Activated T-cell treated with anti-CD3 and anti-CD28 coated beads, Interleukin-2, amount 50 U/mL, for 72 hours (primary cell): ENCODE results near the gene MATN1. TPM values are rescaled to one million over a fixed set of nuclear protein-coding genes. Genes with fewer than 3 reads are reported as not detected.

ENCODE experiments used
- ATAC-seq, 2 donors: fragments of 150-1000 bp; cut with Tn5 transposase; replicated peaks in 1 of 2; 2 replicates each; pipeline ENCODE4 v1.10.0; 2021; ENCODE audit warnings: moderate library complexity in 2 of 2, mild to moderate bottlenecking in 1 of 2
- DNase-seq, 2 donors: peaks; one replicate each; pipeline ENCODE4 v3.0.0; 2021 to 2022; ENCODE audit warnings: mixed read lengths in 1 of 2
- H3K27ac Mint-ChIP-seq: one replicate; pipeline ENCODE4 v1.8.0; 2022; ENCODE audit warnings: mild to moderate bottlenecking, moderate library complexity, mixed read lengths
- H3K27me3 Mint-ChIP-seq: one replicate; pipeline ENCODE4 v1.8.0; 2022; ENCODE audit warnings: low read depth, mixed read lengths
- H3K36me3 Mint-ChIP-seq, 2 donors: one replicate each; pipeline ENCODE4 v1.8.0; 2022; ENCODE audit warnings: mixed read lengths in 2 of 2, mild to moderate bottlenecking in 1 of 2; ENCODE audit not compliant: insufficient read depth in 2 of 2
- H3K4me1 Mint-ChIP-seq: one replicate; pipeline ENCODE4 v1.8.0; 2022; ENCODE audit warnings: low read depth, mixed read lengths
- H3K4me3 Mint-ChIP-seq, 2 donors: one replicate each; pipeline ENCODE4 v1.8.0; 2022; ENCODE audit warnings: mild to moderate bottlenecking in 2 of 2, mixed read lengths in 2 of 2, moderate library complexity in 2 of 2
- H3K9me3 Mint-ChIP-seq, 2 donors: one replicate each; pipeline ENCODE4 v1.8.0; 2022; ENCODE audit warnings: mixed read lengths in 2 of 2
- total RNA-seq, 2 donors: library from RNA; stranded (reverse); gene quantifications; one replicate each; pipeline ENCODE4 v1.2.3, GENCODE V29; 2022

The MATN1 gene
- total RNA-seq, 2 donors from 2014 or later, result 1.0 to 1.2 TPM

GRCh38 chr1:30710407-30710806 is 13.0 kb downstream of the MATN1 start:
- no peak for DNase-seq
- Mint-ChIP-seq H3K27ac (no peak overlapping the region), H3K27me3 (no peaks in the 10 kb centered on the region), H3K36me3 (no peaks in the 10 kb centered on the region), H3K4me1 (no peaks in the 10 kb centered on the region), H3K9me3 (no peaks in the 10 kb centered on the region), H3K4me3 (no peak overlapping the region)
- ATAC-seq, result no peak

GRCh38 chr1:30708361-30708728 is 15.0 kb downstream of the MATN1 start:
- H3K4me3 Mint-ChIP-seq, result no peak overlapping the region
- H3K36me3 Mint-ChIP-seq, result no peaks in the 10 kb centered on the region
- peak in 1 of 2 donors; percentile 10 for ATAC-seq
- H3K27ac Mint-ChIP-seq, result no peak overlapping the region
- H3K9me3 Mint-ChIP-seq, result no peaks in the 10 kb centered on the region
- DNase-seq, result no peak
- no peaks in the 10 kb centered on the region for H3K27me3 Mint-ChIP-seq
- H3K4me1 Mint-ChIP-seq, result no peaks in the 10 kb centered on the region

- Mint-ChIP-seq H3K9me3 (no peaks in the 10 kb centered on the region), H3K36me3 (no peaks in the 10 kb centered on the region), H3K4me1 (no peaks in the 10 kb centered on the region), H3K27me3 (no peaks in the 10 kb centered on the region), H3K27ac (no peak overlapping the region), H3K4me3 (no peak overlapping the region)
- DNase-seq, result peak; percentile 68 to 74
- ATAC-seq, result peak; percentile 85
These were observed 15.7 kb downstream of the MATN1 start for GRCh38 chr1:30707412-30708360.

- Mint-ChIP-seq H3K9me3 (no peaks in the 10 kb centered on the region), H3K36me3 (no peaks in the 10 kb centered on the region), H3K27ac (no peak overlapping the region), H3K27me3 (no peaks in the 10 kb centered on the region), H3K4me3 (no peak overlapping the region), H3K4me1 (no peaks in the 10 kb centered on the region)
- no peak for ATAC-seq
- no peak for DNase-seq
These were observed 16.9 kb downstream of the MATN1 start for GRCh38 chr1:30706528-30706927.

GRCh38 chr1:30705698-30706097 is 17.7 kb downstream of the MATN1 start:
- DNase-seq, result no peak
- ATAC-seq, result no peak
- no peaks in the 10 kb centered on the region for H3K4me1 Mint-ChIP-seq
- no peak overlapping the region for H3K4me3 Mint-ChIP-seq
- no peaks in the 10 kb centered on the region for H3K9me3 Mint-ChIP-seq
- H3K27ac Mint-ChIP-seq, result no peak overlapping the region
- no peaks in the 10 kb centered on the region for H3K27me3 Mint-ChIP-seq
- no peaks in the 10 kb centered on the region for H3K36me3 Mint-ChIP-seq

GRCh38 chr1:30704765-30705509 is 18.4 kb downstream of the MATN1 start:
- H3K4me1 Mint-ChIP-seq, result no peaks in the 10 kb centered on the region
- H3K9me3 Mint-ChIP-seq, result no peaks in the 10 kb centered on the region
- no peak for DNase-seq
- H3K36me3 Mint-ChIP-seq, result no peaks in the 10 kb centered on the region
- no peak for ATAC-seq
- H3K27ac Mint-ChIP-seq, result no peak overlapping the region
- H3K4me3 Mint-ChIP-seq, result no peak overlapping the region
- no peaks in the 10 kb centered on the region for H3K27me3 Mint-ChIP-seq

GRCh38 chr1:30704271-30704670 is 19.1 kb downstream of the MATN1 start:
- no peaks in the 10 kb centered on the region for H3K36me3 Mint-ChIP-seq
- no peaks in the 10 kb centered on the region for H3K27me3 Mint-ChIP-seq
- H3K9me3 Mint-ChIP-seq, result no peaks in the 10 kb centered on the region
- H3K27ac Mint-ChIP-seq, result no peak overlapping the region
- no peak overlapping the region for H3K4me3 Mint-ChIP-seq
- H3K4me1 Mint-ChIP-seq, result no peaks in the 10 kb centered on the region
- ATAC-seq (no peak), DNase-seq (no peak)

- no peak for DNase-seq
- H3K4me1 Mint-ChIP-seq, result no peaks in the 10 kb centered on the region
- no peaks in the 10 kb centered on the region for H3K9me3 Mint-ChIP-seq
- H3K27ac Mint-ChIP-seq, result no peak overlapping the region
- no peaks in the 10 kb centered on the region for H3K36me3 Mint-ChIP-seq
- ATAC-seq, result no peak
- no peaks in the 10 kb centered on the region for H3K27me3 Mint-ChIP-seq
- H3K4me3 Mint-ChIP-seq, result no peak overlapping the region
These were observed 20.6 kb downstream of the MATN1 start for GRCh38 chr1:30702823-30703222.

- Mint-ChIP-seq H3K27me3 (no peaks in the 10 kb centered on the region), H3K27ac (no peak overlapping the region), H3K36me3 (no peaks in the 10 kb centered on the region), H3K4me1 (no peaks in the 10 kb centered on the region), H3K4me3 (no peak overlapping the region), H3K9me3 (no peaks in the 10 kb centered on the region)
- ATAC-seq (peak in 1 of 2 donors; percentile 30), DNase-seq (no peak)
These were observed 22.1 kb downstream of the MATN1 start for GRCh38 chr1:30701258-30701633.

- H3K4me3 Mint-ChIP-seq, result no peak overlapping the region
- no peak overlapping the region for H3K27ac Mint-ChIP-seq
These were observed 22.7 kb downstream of the MATN1 start for GRCh38 chr1:30700528-30701257.

GRCh38 chr1:30699762-30700161 is 23.6 kb downstream of the MATN1 start:
- Mint-ChIP-seq H3K4me3 (no peak overlapping the region), H3K27ac (no peak overlapping the region), H3K36me3 (no peaks in the 10 kb centered on the region), H3K9me3 (no peaks in the 10 kb centered on the region), H3K4me1 (no peaks in the 10 kb centered on the region), H3K27me3 (peaks cover 6% of the 10 kb centered on the region)
- DNase-seq, result no peak
- ATAC-seq, result no peak

More at GRCh38 chr1:30700528-30701257, 22.7 kb downstream of the MATN1 start:
- no peaks in the 10 kb centered on the region for H3K9me3 Mint-ChIP-seq
- no peaks in the 10 kb centered on the region for H3K4me1 Mint-ChIP-seq
- H3K36me3 Mint-ChIP-seq, result no peaks in the 10 kb centered on the region
- H3K27me3 Mint-ChIP-seq, result no peaks in the 10 kb centered on the region
- DNase-seq, result no peak
- ATAC-seq, result no peak

GRCh38 chr1:30698401-30698981 is 24.9 kb downstream of the MATN1 start:
- no peaks in the 10 kb centered on the region for H3K4me1 Mint-ChIP-seq
- DNase-seq, result no peak
- H3K27ac Mint-ChIP-seq, result no peak overlapping the region
- H3K9me3 Mint-ChIP-seq, result no peaks in the 10 kb centered on the region
- H3K36me3 Mint-ChIP-seq, result no peaks in the 10 kb centered on the region
- no peak overlapping the region for H3K4me3 Mint-ChIP-seq
- ATAC-seq, result no peak
- H3K27me3 Mint-ChIP-seq, result peaks cover 6% of the 10 kb centered on the region
